Karpas-422 (cell line): ENCODE data around the gene BAIAP2L1. TPM values are rescaled to one million over a fixed set of nuclear protein-coding genes. Genes with fewer than 3 reads are reported as not detected.
"Not testable (repeated sequence)": the region's sequence is repeated elsewhere in the genome, so short reads cannot be mapped to it uniquely, and the experiment has no call there.

ENCODE experiments used
- DNase-seq: peaks from one replicate; pipeline ENCODE4 v3.0.0-alpha.2; 2015
- H2AFZ ChIP-seq: fragments of 200-600 bp; sonication (generic); 2 replicates; pipeline ENCODE4 v1.6.1; 2014; ENCODE audit warnings: antibody characterized with exemption, low read length, mixed read lengths
- H3K27ac ChIP-seq: fragments of 200-600 bp; sonication (generic); 2 replicates; pipeline ENCODE4 v1.5.1; 2014; ENCODE audit warnings: mild to moderate bottlenecking, low read length, moderate library complexity
- H3K27me3 ChIP-seq: fragments of 200-600 bp; sonication (generic); 2 replicates; pipeline ENCODE4 v1.6.1; 2014; ENCODE audit warnings: low read length, mixed read lengths
- H3K36me3 ChIP-seq: fragments of 200-600 bp; sonication (generic); 2 replicates; pipeline ENCODE4 v1.6.1; 2014; ENCODE audit warnings: low read length, mixed read lengths; ENCODE audit not compliant: insufficient read depth
- H3K4me1 ChIP-seq: fragments of 200-600 bp; sonication (generic); 2 replicates; pipeline ENCODE4 v1.6.1; 2014; ENCODE audit warnings: mild to moderate bottlenecking, low read length, mixed read lengths
- H3K4me2 ChIP-seq: fragments of 200-600 bp; sonication (generic); 2 replicates; pipeline ENCODE4 v1.6.1; 2014; ENCODE audit warnings: low read length, low read depth, mild to moderate bottlenecking; ENCODE audit not compliant: poor library complexity, severe bottlenecking
- H3K4me3 ChIP-seq: fragments of 200-600 bp; sonication (generic); 2 replicates; pipeline ENCODE4 v1.5.1; 2014; ENCODE audit warnings: mild to moderate bottlenecking, antibody characterized with exemption, low read length, mixed read lengths
- H3K79me2 ChIP-seq: fragments of 200-600 bp; sonication (generic); 2 replicates; pipeline ENCODE4 v1.6.1; 2014; ENCODE audit warnings: mild to moderate bottlenecking, low read length, mixed read lengths
- H3K9ac ChIP-seq: fragments of 200-600 bp; sonication (generic); 2 replicates; pipeline ENCODE4 v1.6.0; 2014; ENCODE audit warnings: low read length
- H3K9me2 ChIP-seq: fragments of 200-600 bp; sonication (generic), shearing (Covaris generic); replicated peaks from 2 replicates; pipeline ENCODE4 v1.6.0; 2014; ENCODE audit warnings: mild to moderate bottlenecking, low read length, moderate library complexity; ENCODE audit not compliant: insufficient read depth
- H3K9me3 ChIP-seq: fragments of 300-700, 200-600 bp; sonication (generic); 2 replicates; pipeline ENCODE4 v1.6.1; 2014; ENCODE audit warnings: low read length, mixed read lengths
- H4K20me1 ChIP-seq: fragments of 200-600 bp; sonication (generic); 2 replicates; pipeline ENCODE4 v1.6.1; 2014; ENCODE audit warnings: mild to moderate bottlenecking, antibody characterized with exemption, low read length, low read depth; ENCODE audit not compliant: insufficient read depth
- total RNA-seq: library from RNA; depleted of rRNA; stranded (reverse); fragments of >200 nt; shearing (Covaris generic); gene quantifications from 2 replicates; pipeline ENCODE4 v1.2.3, GENCODE V29; 2014; ENCODE audit warnings: low replicate concordance

BAIAP2L1 gene
- total RNA-seq, 1 experiment from 2014 or later = not detected

DNA sequence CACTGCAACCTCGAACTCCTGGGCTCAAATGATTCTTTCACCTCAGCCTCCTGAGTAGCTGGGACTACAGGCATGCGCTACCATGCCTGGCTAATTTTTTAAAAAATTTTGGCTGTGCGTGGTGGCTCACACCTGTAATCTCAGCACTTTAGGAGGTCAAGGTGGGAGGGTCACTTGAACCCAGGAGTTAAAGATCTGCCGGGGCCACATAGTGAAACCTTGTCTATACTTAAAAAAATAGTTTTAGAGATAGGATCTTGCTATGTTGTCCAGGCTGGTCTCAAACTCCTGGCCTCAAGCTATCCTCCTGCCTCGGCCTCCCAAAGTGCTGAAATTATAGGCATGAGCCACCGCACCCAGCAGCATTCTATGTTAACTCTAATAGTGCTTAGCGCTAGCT lies 7.3 kb upstream of the BAIAP2L1 start:
- not testable (repeated sequence) for H3K4me3 ChIP-seq, H3K79me2 ChIP-seq, H3K27me3 ChIP-seq, H3K27ac ChIP-seq, H3K9me3 ChIP-seq, H3K4me2 ChIP-seq, H3K36me3 ChIP-seq, H3K9me2 ChIP-seq, H3K4me1 ChIP-seq, H4K20me1 ChIP-seq, H2AFZ ChIP-seq, H3K9ac ChIP-seq, DNase-seq

- no peaks in the 10 kb centered on the region for H3K36me3 ChIP-seq
- H4K20me1 ChIP-seq = no peaks in the 10 kb centered on the region
- no peak overlapping the region for H3K27ac ChIP-seq
- no peak overlapping the region for H2AFZ ChIP-seq
- H3K9me2 ChIP-seq = no peaks in the 10 kb centered on the region
- H3K79me2 ChIP-seq = no peaks in the 10 kb centered on the region
- no peaks in the 10 kb centered on the region for H3K4me1 ChIP-seq
- H3K27me3 ChIP-seq = no peaks in the 10 kb centered on the region
- DNase-seq = no peak
- H3K4me2 ChIP-seq = no peak overlapping the region
- H3K9ac ChIP-seq = no peak overlapping the region
- no peaks in the 10 kb centered on the region for H3K9me3 ChIP-seq
- H3K4me3 ChIP-seq = no peak overlapping the region
These were observed 5.9 kb upstream of the BAIAP2L1 start for GRCh38 chr7:98406827-98407226.

GRCh38 chr7:98404840-98405239 lies 4.0 kb upstream of the BAIAP2L1 start:
- Histone ChIP-seq H3K4me3 (no peak overlapping the region), H3K27ac (no peak overlapping the region), H3K9me3 (no peaks in the 10 kb centered on the region), H3K9ac (no peak overlapping the region), H3K4me1 (peaks cover 2% of the 10 kb centered on the region), H4K20me1 (no peaks in the 10 kb centered on the region), H3K27me3 (no peaks in the 10 kb centered on the region), H3K36me3 (no peaks in the 10 kb centered on the region), H3K79me2 (no peaks in the 10 kb centered on the region), H3K4me2 (no peak overlapping the region), H3K9me2 (no peaks in the 10 kb centered on the region), H2AFZ (no peak overlapping the region)
- DNase-seq = no peak

DNA sequence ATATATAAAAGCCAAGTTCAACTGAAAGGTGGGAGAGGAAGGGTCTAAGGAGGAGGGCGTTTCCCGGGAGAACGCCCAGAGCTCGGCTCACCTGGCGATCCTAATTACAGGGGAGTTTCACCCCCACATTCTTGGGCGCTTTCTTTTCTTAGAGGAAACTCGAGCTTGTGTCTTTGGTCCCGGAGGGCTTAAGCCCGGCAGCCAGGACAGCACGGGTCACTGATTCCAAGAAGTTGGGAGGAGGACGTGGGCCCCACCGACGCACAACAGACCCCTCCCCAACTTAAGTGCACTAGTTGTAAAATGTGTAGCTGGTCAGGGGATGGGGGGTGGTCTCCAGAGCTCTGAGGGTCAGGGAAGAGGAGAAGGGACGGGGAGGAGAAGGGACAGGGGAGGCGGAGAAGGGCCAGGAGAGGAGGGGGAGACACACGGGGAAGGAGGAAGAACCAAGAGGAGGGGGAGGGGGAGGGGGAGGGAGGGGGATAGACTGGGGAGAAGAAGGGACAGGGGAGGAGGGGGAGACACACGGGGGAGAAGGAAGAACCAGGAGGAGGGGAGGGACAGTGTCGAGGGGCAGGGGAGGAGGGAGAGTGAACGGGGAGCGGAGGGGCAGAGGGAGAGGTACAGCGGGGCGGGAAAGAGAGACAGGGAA lies 874 bp downstream of the BAIAP2L1 start:
- Histone ChIP-seq H2AFZ (no peak overlapping the region), H4K20me1 (no peaks in the 10 kb centered on the region), H3K9ac (no peak overlapping the region), H3K27me3 (no peaks in the 10 kb centered on the region), H3K4me3 (no peak overlapping the region), H3K4me2 (no peak overlapping the region), H3K9me3 (no peaks in the 10 kb centered on the region), H3K9me2 (no peaks in the 10 kb centered on the region), H3K4me1 (peaks cover 15% of the 10 kb centered on the region), H3K27ac (no peak overlapping the region), H3K36me3 (no peaks in the 10 kb centered on the region), H3K79me2 (no peaks in the 10 kb centered on the region)
- no peak for DNase-seq

DNA sequence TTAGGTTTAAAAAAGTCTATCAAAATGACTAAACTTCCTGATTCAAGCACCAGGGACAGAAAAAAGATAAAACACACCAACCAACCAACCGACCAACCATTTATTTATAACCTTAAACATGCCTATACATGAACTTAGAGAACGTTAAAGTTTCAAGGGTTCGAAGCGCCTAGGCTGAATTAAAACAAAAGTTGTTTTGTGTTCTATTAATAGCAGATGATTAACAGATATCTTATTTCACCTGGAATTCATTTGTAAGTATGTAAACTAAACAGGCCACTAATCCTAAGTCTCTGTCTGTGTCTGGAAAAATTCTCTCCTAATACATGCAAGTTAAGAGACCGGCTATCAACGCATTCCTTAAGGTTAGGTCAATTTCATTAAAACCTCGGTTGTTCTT lies 1.4 kb downstream of the BAIAP2L1 start:
- H3K9ac ChIP-seq = no peak overlapping the region
- no peaks in the 10 kb centered on the region for H3K9me2 ChIP-seq
- H3K4me1 ChIP-seq = peaks cover 15% of the 10 kb centered on the region
- H4K20me1 ChIP-seq = no peaks in the 10 kb centered on the region
- no peaks in the 10 kb centered on the region for H3K9me3 ChIP-seq
- H3K79me2 ChIP-seq = no peaks in the 10 kb centered on the region
- H2AFZ ChIP-seq = no peak overlapping the region
- DNase-seq = no peak
- H3K27me3 ChIP-seq = no peaks in the 10 kb centered on the region
- no peak overlapping the region for H3K27ac ChIP-seq
- no peak overlapping the region for H3K4me2 ChIP-seq
- no peaks in the 10 kb centered on the region for H3K36me3 ChIP-seq
- no peak overlapping the region for H3K4me3 ChIP-seq

DNA sequence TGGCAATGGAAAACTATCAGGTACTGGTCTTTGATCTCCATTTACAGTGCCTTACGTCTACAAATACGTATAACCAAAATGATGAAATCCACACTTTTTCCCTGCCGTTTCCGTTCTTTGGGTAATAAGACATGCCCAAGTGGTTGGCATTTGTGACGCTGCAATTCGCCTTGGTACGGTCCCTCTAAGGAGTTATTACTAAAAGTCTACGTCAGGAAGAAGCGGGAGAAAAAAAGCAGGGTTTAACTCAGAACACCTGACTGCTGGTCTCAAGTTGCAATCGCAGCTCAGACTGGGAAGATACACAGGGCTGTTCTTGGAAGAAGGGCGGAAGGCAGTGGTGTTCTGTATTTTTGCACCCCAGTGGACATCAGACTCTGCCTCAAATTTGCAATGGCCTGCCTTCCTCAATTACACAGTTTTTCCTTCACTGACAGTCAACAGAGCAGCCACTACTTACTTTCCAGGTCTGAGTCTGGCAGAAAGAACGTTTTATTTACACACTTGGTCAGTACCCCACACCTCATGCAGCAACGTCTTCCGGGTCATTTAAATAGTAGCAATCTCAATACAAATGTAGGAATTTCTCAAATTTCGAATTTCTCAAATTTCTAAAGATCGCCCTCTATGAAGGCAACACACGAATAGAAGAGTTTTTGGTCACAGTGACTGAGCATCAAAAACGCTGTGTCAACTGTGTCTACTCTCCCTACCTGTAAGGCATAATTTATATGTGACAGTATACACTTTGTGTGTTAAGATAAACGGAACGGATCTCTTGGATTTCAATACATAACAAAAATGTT lies 2.1 kb downstream of the BAIAP2L1 start:
- Histone ChIP-seq H3K79me2 (no peaks in the 10 kb centered on the region), H3K4me1 (peaks cover 15% of the 10 kb centered on the region), H2AFZ (no peak overlapping the region), H3K36me3 (no peaks in the 10 kb centered on the region), H3K4me2 (no peak overlapping the region), H3K27me3 (no peaks in the 10 kb centered on the region), H3K4me3 (no peak overlapping the region), H4K20me1 (no peaks in the 10 kb centered on the region), H3K9ac (no peak overlapping the region), H3K27ac (no peak overlapping the region), H3K9me3 (no peaks in the 10 kb centered on the region), H3K9me2 (no peaks in the 10 kb centered on the region)
- DNase-seq = no peak

DNA sequence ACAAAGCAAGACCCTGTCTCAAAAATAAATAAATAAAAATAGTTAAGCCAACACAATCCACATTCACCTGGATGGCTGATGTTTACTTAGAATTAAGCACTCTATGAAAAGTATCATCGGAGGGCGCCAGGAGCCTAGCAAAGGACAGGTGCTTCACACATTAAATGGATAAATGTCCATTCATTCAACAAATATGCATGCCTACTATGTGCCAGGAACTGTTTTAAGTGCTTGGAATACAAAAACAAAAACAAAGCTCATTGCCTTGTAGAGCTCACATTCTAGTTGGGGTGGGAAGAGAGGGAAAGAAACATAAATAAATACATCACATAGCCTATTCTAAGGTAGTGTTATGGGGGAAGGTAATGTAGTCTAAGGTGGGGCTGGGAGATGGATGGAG lies 4.1 kb downstream of the BAIAP2L1 start:
- DNase-seq = no peak
- Histone ChIP-seq H3K4me3 (no peak overlapping the region), H3K27me3 (no peaks in the 10 kb centered on the region), H3K36me3 (no peaks in the 10 kb centered on the region), H2AFZ (no peak overlapping the region), H3K4me1 (peaks cover 15% of the 10 kb centered on the region), H3K27ac (no peak overlapping the region), H3K79me2 (no peaks in the 10 kb centered on the region), H4K20me1 (no peaks in the 10 kb centered on the region), H3K9me2 (no peaks in the 10 kb centered on the region), H3K4me2 (no peak overlapping the region), H3K9me3 (no peaks in the 10 kb centered on the region), H3K9ac (no peak overlapping the region)

- Histone ChIP-seq H3K9me3 (no peaks in the 10 kb centered on the region), H3K79me2 (no peaks in the 10 kb centered on the region), H3K9me2 (no peaks in the 10 kb centered on the region), H4K20me1 (no peaks in the 10 kb centered on the region), H3K4me2 (no peak overlapping the region), H3K4me1 (peaks cover 15% of the 10 kb centered on the region), H3K36me3 (no peaks in the 10 kb centered on the region), H3K27ac (no peak overlapping the region), H3K27me3 (no peaks in the 10 kb centered on the region), H2AFZ (no peak overlapping the region), H3K9ac (no peak overlapping the region), H3K4me3 (no peak overlapping the region)
- DNase-seq = no peak
These were observed 4.9 kb downstream of the BAIAP2L1 start for GRCh38 chr7:98395951-98396350.
